HG03066 (cell line): ENCODE measurements around the gene SOX11.
"Not testable (repeated sequence)": the region's sequence is repeated elsewhere in the genome, so short reads cannot be mapped to it uniquely, and the experiment has no call there.

Experiments used
- ATAC-seq: cut with Tn5 transposase; IDR thresholded peaks from one replicate; pipeline ENCODE4 v1.9.1; 2021; ENCODE audit warnings: low read depth; ENCODE audit not compliant: unreplicated experiment

Gene SOX11

GRCh38 chr2:5691985-5692529 lies at the start of gene SOX11:
TSS of gene SOX11 (plus strand) at chr2:5692384. CDS start at chr2:5692722, 338 bp downstream.
- ATAC-seq = no peak

- ATAC-seq = not testable (repeated sequence)
Measured at GRCh38 chr2:5652734-5653133, 39.5 kb upstream of the SOX11 start.

DNA sequence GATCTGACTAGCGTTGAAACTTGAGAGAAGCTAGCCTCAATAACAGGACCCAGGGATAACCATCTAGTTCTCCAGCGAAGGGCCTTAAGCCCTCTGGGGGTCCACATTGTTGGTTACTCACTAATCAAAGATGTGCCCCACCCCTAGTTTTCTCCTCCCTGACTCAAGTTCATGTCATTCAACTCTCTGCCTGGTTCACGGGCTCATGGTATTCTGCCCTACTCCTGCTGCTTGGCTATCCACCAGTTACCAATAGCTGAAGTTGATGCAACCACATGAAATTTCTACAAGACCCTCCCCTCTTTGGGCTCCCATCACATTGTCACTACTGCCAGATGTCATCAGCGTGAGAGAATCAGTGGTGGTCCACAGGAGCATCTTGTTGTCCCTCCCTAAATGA lies 38.4 kb upstream of the SOX11 start:
- not testable (repeated sequence) for ATAC-seq

GRCh38 chr2:5657231-5657630 lies 35.0 kb upstream of the SOX11 start:
- no peak for ATAC-seq

- no peak for ATAC-seq
Measured at GRCh38 chr2:5660591-5660990, 31.6 kb upstream of the SOX11 start.

DNA sequence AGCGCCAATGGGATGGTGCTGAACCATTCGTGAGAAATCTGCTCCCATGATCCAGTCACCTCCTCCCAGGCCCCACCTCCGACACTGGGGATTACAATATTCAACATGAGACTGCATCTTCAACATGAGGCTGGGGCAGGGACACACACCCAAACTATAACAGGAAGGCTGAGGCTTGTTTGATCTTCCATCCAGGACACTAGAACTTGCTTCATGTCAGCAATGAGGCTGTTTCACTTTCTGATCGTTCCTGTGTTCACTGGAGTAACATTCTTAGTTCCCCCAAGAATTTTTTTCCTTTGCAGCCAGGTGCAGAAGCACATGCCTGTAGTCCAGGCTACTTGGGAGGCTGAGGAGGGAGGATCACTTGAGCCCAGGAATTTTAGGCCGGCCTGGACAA lies 30.8 kb upstream of the SOX11 start:
- no peak for ATAC-seq

- no peak for ATAC-seq
Measured at GRCh38 chr2:5664278-5664681, 27.9 kb upstream of the SOX11 start.

GRCh38 chr2:5665066-5665465 lies 27.1 kb upstream of the SOX11 start:
- ATAC-seq = no peak

- no peak for ATAC-seq
Measured at GRCh38 chr2:5666798-5667197, 25.4 kb upstream of the SOX11 start.

DNA sequence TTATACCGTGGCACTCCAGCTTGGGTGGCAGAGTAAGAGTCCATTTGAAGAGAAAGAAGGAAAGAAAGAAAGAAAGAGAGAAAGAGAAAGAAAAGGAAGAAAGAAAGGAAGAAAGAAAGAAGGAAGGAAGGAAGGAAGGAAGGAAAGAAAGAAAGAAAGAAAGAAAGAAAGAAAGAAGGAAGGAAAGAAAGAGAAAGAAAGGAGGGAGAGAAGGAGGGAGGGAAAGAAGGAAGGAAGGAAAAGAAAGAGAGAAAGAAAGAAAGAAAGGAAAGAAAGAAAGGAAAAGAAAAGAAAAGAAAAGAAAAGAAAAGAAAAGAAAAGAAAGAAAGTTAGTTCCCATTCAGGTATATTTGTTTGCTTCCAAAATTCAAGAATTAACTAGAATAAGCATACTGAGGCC lies 24.5 kb upstream of the SOX11 start:
- not testable (repeated sequence) for ATAC-seq

- ATAC-seq = no peak
Measured at GRCh38 chr2:5668682-5669250, 23.4 kb upstream of the SOX11 start.

DNA sequence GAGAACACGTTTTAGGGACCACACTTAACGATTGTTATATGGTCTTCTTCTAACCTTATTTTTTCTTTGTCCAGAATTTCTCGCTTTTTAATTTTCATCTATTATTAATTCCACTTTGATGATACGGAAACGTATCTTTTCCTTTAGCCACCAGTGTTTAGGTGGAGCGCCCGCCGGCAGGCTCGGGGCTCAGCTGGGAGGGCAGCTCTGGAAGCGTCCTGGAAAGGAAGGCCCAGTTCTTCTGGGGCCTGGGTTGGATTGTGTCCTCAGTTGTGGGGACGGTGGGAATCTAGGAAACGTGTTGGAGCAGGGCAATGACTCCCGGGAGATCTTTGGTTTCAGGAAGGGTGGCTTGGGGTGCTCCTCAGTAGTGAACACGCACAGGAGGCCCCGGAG lies 19.4 kb upstream of the SOX11 start:
- no peak for ATAC-seq

DNA sequence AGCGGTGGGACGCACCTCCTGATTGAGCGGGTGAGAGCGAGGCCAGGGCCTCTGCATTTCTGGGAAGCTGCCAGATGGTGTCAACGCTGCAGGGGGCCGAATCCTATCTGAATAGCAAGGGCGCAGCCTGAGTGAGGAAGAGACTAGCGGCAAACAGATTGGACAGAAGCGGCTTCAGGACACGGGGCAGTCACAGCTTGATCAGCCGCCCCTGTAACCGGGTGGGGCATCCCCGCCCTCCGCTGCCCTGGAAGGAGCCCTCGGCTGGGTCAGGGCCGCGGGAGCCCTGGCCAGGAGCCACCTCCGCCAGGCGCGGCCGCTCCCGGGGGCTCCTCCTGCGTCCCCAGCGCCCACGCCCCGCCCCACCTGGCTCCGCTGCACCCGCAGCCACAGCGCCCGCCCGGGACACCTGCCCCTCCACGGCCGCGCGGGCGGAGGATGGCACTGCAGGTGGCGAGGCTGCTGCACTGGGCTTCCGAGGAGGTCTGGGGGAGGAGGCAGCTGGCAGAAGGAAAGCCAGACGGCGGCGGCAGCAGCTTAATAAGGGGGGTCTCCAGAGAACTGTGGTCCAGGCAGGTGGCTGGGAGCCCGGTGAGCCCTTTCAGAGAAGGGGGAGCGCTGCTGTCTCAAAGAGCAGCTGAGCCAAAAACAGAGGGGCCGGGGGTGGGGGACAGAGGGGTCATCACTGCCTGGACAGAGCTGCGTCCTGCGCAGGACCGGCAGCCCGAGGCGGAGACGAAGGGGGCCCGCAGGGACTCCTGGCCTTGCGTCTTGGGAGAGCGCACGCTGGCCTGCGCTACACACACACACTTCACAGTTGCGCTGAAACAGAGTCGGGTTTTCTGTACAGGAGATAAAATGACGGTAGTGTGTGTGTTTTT lies 18.8 kb upstream of the SOX11 start:
- ATAC-seq = no peak

GRCh38 chr2:5674026-5674340 lies 18.2 kb upstream of the SOX11 start:
- ATAC-seq = no peak

GRCh38 chr2:5677133-5677532 lies 15.1 kb upstream of the SOX11 start:
- no peak for ATAC-seq

- no peak for ATAC-seq
Measured at GRCh38 chr2:5683471-5683870, 8.7 kb upstream of the SOX11 start.

DNA sequence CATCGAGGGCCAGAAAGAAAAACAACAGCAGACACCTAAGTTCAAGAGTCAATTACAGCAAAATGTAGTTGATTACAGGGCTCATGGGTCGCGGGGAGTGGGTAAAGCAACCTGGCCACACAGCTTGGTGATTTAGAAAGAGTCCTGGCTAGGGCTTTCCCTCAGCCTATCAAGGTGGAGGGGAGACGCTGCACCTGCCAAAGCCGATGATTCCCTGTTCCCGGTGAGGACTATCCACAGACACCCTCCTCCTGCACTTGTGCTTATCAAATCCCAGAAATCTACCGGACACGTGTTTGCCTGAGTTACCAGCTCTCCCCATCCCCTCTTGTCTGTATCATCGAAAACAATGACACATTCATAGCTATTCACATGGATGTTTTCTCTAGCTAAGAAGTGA lies 7.0 kb upstream of the SOX11 start:
- no peak for ATAC-seq

- no peak for ATAC-seq
Measured at GRCh38 chr2:5686068-5686467, 6.1 kb upstream of the SOX11 start.

DNA sequence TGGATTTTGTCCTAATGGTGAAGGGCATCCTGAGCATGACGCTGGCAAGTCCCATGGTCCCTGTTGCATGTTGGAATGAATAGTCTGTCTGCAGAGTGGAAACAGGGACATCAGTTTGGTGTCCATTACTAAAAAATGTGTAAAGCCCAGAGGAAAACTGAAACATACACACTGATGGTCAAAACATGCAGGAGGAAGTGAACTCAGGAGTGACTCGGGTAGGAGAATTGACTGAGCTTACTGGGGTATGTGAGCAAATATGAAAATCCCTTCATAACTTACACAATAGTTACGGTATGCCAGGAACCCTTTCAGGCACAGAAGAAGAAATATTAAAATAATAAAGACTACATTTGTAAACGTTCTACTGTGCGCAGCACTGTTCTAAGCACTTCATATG lies 5.6 kb upstream of the SOX11 start:
- no peak for ATAC-seq

GRCh38 chr2:5689750-5690149 lies 2.4 kb upstream of the SOX11 start:
- ATAC-seq = no peak

DNA sequence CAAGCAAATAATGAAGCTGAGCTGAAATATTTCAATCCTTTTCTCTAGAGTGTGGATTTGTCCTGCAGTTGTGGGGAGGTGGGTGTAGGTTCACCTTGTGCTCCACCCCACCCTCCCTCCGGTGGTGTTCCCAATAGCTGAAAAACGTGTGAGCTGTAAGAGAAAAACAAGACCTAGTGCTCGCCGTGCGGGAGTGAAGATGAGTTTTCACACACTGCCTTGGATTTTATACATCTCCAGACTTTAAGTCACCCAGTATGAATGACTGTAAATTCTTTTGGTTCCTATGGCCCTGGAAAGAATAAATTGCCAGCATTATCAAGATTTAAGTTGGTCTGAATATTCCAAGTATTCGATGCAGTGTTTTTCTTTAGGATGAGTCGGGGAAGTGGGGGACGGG lies 1.9 kb upstream of the SOX11 start:
- ATAC-seq = no peak

DNA sequence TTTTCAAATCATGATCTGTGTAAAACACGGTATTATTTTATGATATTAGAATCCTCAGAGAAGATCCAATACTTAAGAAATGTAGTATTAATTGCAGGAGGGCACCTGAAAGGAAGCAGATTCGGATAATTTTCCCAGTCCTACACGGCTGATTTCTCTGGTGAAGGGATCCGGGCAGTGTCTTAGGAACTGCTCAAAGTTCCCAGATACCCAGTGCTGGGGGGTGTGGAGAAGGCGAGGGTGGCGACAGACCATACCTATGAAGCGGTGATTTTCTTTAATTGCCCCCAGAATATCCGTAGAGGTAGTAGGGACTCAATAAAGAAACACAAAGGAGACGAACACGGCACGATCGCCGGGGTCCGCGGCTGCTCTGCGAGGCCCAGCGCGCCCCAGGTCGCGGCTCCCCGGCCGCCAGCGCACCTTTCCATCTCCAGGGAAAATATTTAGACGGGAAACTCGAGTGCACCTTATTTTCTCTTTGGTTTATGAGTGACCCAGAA lies 1.4 kb upstream of the SOX11 start:
- ATAC-seq = no peak
